Osteoblast (primary cell): Measurements from ENCODE around the gene REM2. TPM values are rescaled to one million over a fixed set of nuclear protein-coding genes. Genes with fewer than 3 reads are reported as not detected.

ENCODE experiments used
- DNase-seq: peaks from one replicate; pipeline ENCODE4 v3.0.0; 2011; ENCODE audit warnings: low spot score, mixed read lengths; ENCODE audit not compliant: insufficient read length; ENCODE audit errors: missing footprints
- H2AFZ ChIP-seq: 2 replicates; pipeline ENCODE4 v1.6.0; 2011; ENCODE audit warnings: mild to moderate bottlenecking, low read length
- H3K27ac ChIP-seq: 2 replicates; pipeline ENCODE4 v1.5.1; 2011; ENCODE audit warnings: mild to moderate bottlenecking, low read depth, low read length, moderate library complexity
- H3K27me3 ChIP-seq: 2 replicates; pipeline ENCODE4 v1.6.0; 2012; ENCODE audit warnings: mild to moderate bottlenecking, control low read depth, inconsistent platforms, low read length, moderate library complexity; ENCODE audit not compliant: insufficient read depth
- H3K36me3 ChIP-seq: 2 replicates; pipeline ENCODE4 v1.5.1; 2011; ENCODE audit warnings: mild to moderate bottlenecking, low read length, control low read depth, moderate library complexity; ENCODE audit not compliant: insufficient read depth
- H3K4me1 ChIP-seq: 2 replicates; pipeline ENCODE4 v1.5.1; 2011; ENCODE audit warnings: mild to moderate bottlenecking, low read length, control low read depth, moderate library complexity; ENCODE audit not compliant: insufficient read depth
- H3K4me2 ChIP-seq: 2 replicates; pipeline ENCODE4 v1.6.0; 2011; ENCODE audit warnings: mild to moderate bottlenecking, low read length; ENCODE audit not compliant: insufficient read depth
- H3K4me3 ChIP-seq: fragments of 200-600 bp; sonication (generic); 3 replicates; pipeline ENCODE4 v1.5.1; 2012; ENCODE audit warnings: mild to moderate bottlenecking, low read length, inconsistent platforms; ENCODE audit not compliant: insufficient read depth
- H3K79me2 ChIP-seq: 2 replicates; pipeline ENCODE4 v1.6.0; 2012; ENCODE audit warnings: mild to moderate bottlenecking, low read length, control low read depth, inconsistent platforms; ENCODE audit not compliant: insufficient read depth
- H3K9me3 ChIP-seq: 2 replicates; pipeline ENCODE4 v1.5.1; 2011; ENCODE audit warnings: low read depth, low read length, control low read depth
- H4K20me1 ChIP-seq: 2 replicates; pipeline ENCODE4 v1.6.0; 2012; ENCODE audit warnings: mild to moderate bottlenecking, low read length, control low read depth; ENCODE audit not compliant: insufficient read depth
- CTCF ChIP-seq: IDR thresholded peaks from 2 replicates; pipeline ENCODE4 v1.5.1; 2011; ENCODE audit warnings: mild to moderate bottlenecking, low read depth, low read length, moderate library complexity; ENCODE audit errors: extremely low read depth
- total RNA-seq: library from RNA; depleted of rRNA; stranded (reverse); fragments of >200 nt; gene quantifications from 2 replicates; pipeline ENCODE4 v1.2.3, GENCODE V29; 2012

REM2 gene
- total RNA-seq, 1 donor: 0.36 TPM

DNA sequence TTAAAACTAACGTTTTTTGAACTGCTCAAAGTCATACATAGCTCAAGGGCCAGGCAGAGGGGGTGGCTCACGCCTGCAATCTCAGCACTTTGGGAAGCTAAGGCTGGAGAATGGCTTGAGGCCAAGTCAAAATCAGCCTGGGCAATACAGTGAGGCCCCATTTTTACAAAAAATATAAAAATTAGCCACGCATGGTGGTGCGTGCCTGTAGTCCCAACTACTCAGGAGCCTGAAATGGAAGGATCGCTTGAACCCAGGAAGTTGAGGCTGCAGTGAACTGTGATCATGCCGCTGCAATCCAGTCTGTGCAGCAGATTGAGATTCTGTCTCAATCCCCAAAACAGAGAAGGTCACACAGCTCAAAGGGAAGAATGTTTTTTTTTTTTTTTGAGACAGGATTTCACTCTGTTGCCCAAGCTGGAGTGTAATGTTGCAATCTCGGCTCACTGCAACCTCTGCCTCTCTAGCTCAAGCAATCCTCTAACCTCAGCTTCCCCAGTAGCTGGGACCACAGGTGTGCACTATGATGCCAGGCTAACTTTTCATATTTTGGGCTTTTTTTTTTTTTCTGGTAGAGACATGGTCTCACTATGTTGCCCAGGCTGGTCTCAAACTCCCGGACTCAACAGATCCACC lies 33.0 kb downstream of the REM2 start:
- no peak for DNase-seq
- no peaks in the 10 kb centered on the region for H3K27me3 ChIP-seq
- no peak overlapping the region for H3K4me2 ChIP-seq
- peaks cover 68% of the 10 kb centered on the region for H3K79me2 ChIP-seq
- H2AFZ ChIP-seq: no peak overlapping the region
- no peak for TF ChIP-seq CTCF
- H3K36me3 ChIP-seq: peaks cover 20% of the 10 kb centered on the region
- no peak overlapping the region for H3K4me3 ChIP-seq
- peak overlapping the region; percentile 22 for H3K27ac ChIP-seq
- H3K9me3 ChIP-seq: no peaks in the 10 kb centered on the region
- H4K20me1 ChIP-seq: peaks cover 2% of the 10 kb centered on the region
- peaks cover 10% of the 10 kb centered on the region for H3K4me1 ChIP-seq

- no peak for TF ChIP-seq CTCF
Measured at GRCh38 chr14:22918804-22919600, 36.0 kb downstream of the REM2 start, which contains the start of gene RBM23. TSS of gene RBM23 (minus strand) at chr14:22919149.

DNA sequence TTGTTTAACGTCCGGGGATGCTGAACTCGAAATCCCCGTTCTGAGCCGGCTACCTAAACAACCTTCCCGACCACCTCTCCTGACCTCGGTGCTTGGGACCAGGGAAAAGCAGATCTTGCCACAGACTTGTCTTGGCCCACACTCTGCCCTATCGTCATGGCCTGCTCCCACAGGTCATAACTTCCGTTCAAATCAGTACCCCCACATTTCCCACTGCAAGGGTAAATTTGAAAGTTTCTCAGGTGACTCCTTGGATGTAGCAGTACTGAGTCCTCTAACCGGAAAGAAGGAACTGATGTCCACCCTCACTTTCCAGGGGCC lies 36.5 kb downstream of the REM2 start:
- no peaks in the 10 kb centered on the region for H3K9me3 ChIP-seq
- no peak for DNase-seq
- peaks cover 49% of the 10 kb centered on the region for H3K36me3 ChIP-seq
- peak overlapping the region; percentile 66 for H3K4me3 ChIP-seq
- peaks cover 39% of the 10 kb centered on the region for H3K79me2 ChIP-seq
- peak overlapping the region; percentile 86 for H3K4me2 ChIP-seq
- peaks cover 10% of the 10 kb centered on the region for H3K4me1 ChIP-seq
- no peaks in the 10 kb centered on the region for H4K20me1 ChIP-seq
- peak overlapping the region; percentile 91 for H2AFZ ChIP-seq
- H3K27ac ChIP-seq: peak overlapping the region; percentile 88
- TF ChIP-seq CTCF: no peak
- no peaks in the 10 kb centered on the region for H3K27me3 ChIP-seq

More at GRCh38 chr14:22918804-22919600, 36.0 kb downstream of the REM2 start, which contains the start of gene RBM23:
- Histone ChIP-seq H3K4me1 (peaks cover 10% of the 10 kb centered on the region), H2AFZ (peak within 1 kb of the TSS; percentile 91), H4K20me1 (no peaks in the 10 kb centered on the region), H3K79me2 (peaks cover 43% of the 10 kb centered on the region), H3K4me3 (peak within 1 kb of the TSS; percentile 82), H3K36me3 (peaks cover 43% of the 10 kb centered on the region), H3K9me3 (no peaks in the 10 kb centered on the region), H3K27ac (peak within 1 kb of the TSS; percentile 99), H3K4me2 (peak within 1 kb of the TSS; percentile 89), H3K27me3 (no peaks in the 10 kb centered on the region)
- DNase-seq: peak; percentile 96

DNA sequence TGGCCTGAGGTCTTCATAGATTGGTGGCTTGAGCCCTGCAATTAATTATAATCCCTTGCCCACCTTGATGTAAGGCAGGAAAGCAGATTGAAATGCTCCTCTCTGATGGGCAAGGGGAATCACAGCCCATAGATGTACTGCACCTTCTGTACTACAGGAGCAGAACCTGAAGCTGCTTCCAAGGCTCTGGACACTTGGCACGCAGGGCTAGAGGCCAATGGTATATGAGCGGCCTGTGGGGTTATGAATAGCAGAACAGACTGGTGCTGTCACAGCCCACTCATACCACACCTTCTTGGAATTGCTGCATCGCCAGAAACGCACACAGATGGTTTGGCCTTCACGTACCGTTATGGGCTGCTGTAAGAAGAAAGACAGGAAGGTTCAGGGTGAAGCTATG lies 37.7 kb downstream of the REM2 start:
- H3K4me1 ChIP-seq: peaks cover 10% of the 10 kb centered on the region
- no peak overlapping the region for H3K4me2 ChIP-seq
- no peak for TF ChIP-seq CTCF
- peaks cover 57% of the 10 kb centered on the region for H3K36me3 ChIP-seq
- no peak overlapping the region for H2AFZ ChIP-seq
- H3K27ac ChIP-seq: no peak overlapping the region
- H3K9me3 ChIP-seq: no peaks in the 10 kb centered on the region
- no peak for DNase-seq
- peaks cover 29% of the 10 kb centered on the region for H3K79me2 ChIP-seq
- no peaks in the 10 kb centered on the region for H4K20me1 ChIP-seq
- H3K4me3 ChIP-seq: no peak overlapping the region
- no peaks in the 10 kb centered on the region for H3K27me3 ChIP-seq
